ENCODE data around the gene PPP2R2B.

PPP2R2B gene

DNA sequence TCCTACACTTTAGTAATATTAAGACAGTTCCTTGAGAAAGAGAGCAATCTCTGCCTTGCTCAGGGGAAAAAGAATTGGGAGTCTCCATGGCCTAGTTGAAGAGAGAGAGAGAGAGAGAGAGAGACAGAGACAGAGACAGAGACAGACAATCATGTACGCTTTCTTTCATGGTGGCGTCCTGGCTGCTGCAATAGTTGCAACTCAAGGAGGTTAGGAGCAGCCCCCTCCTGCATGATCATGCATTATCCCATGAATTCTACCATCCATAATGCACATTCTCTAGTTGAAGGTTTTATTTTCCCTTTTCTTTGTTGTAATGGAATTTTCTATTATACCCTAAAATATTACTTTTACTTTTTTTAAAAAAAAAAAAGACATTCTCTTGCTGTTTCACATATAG, 50.7 kb downstream of the PPP2R2B start:
- Histone ChIP-seq H3K27me3 (replicated peaks; ENCODE audit: control insufficient read depth, insufficient read depth, low read length) (no peaks in the 10 kb centered on the region; the same call in 1 of the 2 replicates), H3K4me3 (replicated peaks; ENCODE audit: low read depth, low read length) (no peak overlapping the region), H3K36me3 (ENCODE audit: control insufficient read depth, insufficient read depth, low read length) (no peaks in the 10 kb centered on the region)
- TF ChIP-seq, protein P1, sequence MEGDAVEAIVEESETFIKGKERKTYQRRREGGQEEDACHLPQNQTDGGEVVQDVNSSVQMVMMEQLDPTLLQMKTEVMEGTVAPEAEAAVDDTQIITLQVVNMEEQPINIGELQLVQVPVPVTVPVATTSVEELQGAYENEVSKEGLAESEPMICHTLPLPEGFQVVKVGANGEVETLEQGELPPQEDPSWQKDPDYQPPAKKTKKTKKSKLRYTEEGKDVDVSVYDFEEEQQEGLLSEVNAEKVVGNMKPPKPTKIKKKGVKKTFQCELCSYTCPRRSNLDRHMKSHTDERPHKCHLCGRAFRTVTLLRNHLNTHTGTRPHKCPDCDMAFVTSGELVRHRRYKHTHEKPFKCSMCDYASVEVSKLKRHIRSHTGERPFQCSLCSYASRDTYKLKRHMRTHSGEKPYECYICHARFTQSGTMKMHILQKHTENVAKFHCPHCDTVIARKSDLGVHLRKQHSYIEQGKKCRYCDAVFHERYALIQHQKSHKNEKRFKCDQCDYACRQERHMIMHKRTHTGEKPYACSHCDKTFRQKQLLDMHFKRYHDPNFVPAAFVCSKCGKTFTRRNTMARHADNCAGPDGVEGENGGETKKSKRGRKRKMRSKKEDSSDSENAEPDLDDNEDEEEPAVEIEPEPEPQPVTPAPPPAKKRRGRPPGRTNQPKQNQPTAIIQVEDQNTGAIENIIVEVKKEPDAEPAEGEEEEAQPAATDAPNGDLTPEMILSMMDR (IDR thresholded peaks at IDR 0.05; ENCODE audit: insufficient read depth, low read length, poor library complexity, severe bottlenecking) = no peak
- no peak for DNase-seq (ENCODE audit: extremely low read depth, insufficient read length)

DNA sequence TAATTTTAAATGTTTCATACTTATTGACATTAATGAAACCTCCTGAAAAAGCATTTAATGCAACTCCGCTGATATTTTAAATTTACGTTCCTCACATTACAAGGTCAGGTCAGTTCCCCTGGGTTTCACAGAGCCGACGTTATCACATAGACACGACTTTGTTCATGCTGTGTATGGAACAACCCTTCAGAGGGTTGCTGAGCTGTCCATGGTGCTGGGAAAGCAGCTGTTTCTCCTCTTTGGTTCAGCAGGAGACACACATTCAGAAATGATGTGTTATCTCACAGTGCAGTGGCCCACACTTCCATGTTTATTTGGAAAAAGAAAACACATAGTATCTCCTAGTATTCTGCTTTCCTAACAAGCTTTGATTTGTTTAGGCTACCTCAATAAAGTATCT, 53.5 kb downstream of the PPP2R2B start:
- no peak for DNase-seq (ENCODE audit: extremely low read depth, insufficient read length)
- Histone ChIP-seq H3K27me3 (replicated peaks; ENCODE audit: control insufficient read depth, insufficient read depth, low read length) (no peaks in the 10 kb centered on the region; the same call in 1 of the 2 replicates), H3K4me3 (replicated peaks; ENCODE audit: low read depth, low read length) (no peak overlapping the region), H3K36me3 (ENCODE audit: control insufficient read depth, insufficient read depth, low read length) (no peaks in the 10 kb centered on the region)
- TF ChIP-seq, protein P1 (IDR thresholded peaks at IDR 0.05; ENCODE audit: insufficient read depth, low read length, poor library complexity, severe bottlenecking) = no peak

- Histone ChIP-seq H3K4me3 (replicated peaks; ENCODE audit: low read depth, low read length) (no peak overlapping the region), H3K27me3 (replicated peaks; ENCODE audit: control insufficient read depth, insufficient read depth, low read length) (no peaks in the 10 kb centered on the region; the same call in 1 of the 2 replicates), H3K36me3 (ENCODE audit: control insufficient read depth, insufficient read depth, low read length) (no peaks in the 10 kb centered on the region)
- TF ChIP-seq, protein P1 (IDR thresholded peaks at IDR 0.05; ENCODE audit: insufficient read depth, low read length, poor library complexity, severe bottlenecking) = no peak
- DNase-seq (ENCODE audit: extremely low read depth, insufficient read length) = no peak
Measured at GRCh38 chr5:146821732-146822131, 56.8 kb downstream of the PPP2R2B start.

DNA sequence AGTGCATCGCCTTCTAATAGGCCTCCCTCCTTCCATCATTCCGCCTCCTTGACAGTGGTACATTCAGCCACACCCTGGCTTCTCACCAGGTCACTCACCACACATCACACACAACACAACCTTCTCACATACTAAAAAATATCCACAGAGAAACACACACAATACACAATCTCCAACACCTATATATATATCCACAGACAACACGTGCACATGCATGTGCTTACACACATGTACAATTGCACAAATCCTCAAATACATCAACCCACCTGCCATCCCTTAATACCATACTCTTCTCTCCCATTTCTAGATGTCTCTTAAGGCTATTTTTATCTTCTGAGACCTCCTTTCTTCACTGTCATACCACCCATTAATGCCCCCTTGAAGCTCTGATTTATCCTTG, 57.6 kb downstream of the PPP2R2B start:
- TF ChIP-seq, protein P1 (IDR thresholded peaks at IDR 0.05; ENCODE audit: insufficient read depth, low read length, poor library complexity, severe bottlenecking) = no peak
- DNase-seq (ENCODE audit: extremely low read depth, insufficient read length) = no peak

DNA sequence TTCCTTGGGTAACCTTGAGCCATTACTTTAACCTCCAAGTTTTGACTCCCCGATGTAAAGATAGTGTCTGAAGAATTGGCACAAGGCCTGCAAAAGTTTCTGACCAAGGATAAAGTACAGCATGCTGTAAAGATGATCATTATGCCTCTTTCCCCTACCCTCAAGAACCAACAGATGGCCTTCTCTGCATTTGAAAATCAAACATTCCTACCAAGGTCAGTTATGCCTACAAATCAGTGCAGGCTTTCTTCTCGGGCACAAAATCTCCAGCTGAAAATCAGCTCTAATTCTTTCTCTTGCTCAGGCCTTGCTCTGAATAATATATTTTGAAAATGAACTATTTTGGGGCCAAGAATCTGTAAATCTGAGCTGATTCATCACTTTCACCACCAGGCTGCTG, 59.7 kb downstream of the PPP2R2B start:
- Histone ChIP-seq H3K27me3 (replicated peaks; ENCODE audit: control insufficient read depth, insufficient read depth, low read length) (no peaks in the 10 kb centered on the region; the same call in 1 of the 2 replicates), H3K36me3 (ENCODE audit: control insufficient read depth, insufficient read depth, low read length) (no peaks in the 10 kb centered on the region), H3K4me3 (replicated peaks; ENCODE audit: low read depth, low read length) (no peak overlapping the region)
- TF ChIP-seq, protein P1 (IDR thresholded peaks at IDR 0.05; ENCODE audit: insufficient read depth, low read length, poor library complexity, severe bottlenecking) = no peak
- DNase-seq (ENCODE audit: extremely low read depth, insufficient read length) = no peak

More for the DNA sequence above, 57.6 kb downstream of the PPP2R2B start:
- Histone ChIP-seq H3K36me3 (ENCODE audit: control insufficient read depth, insufficient read depth, low read length) (no peaks in the 10 kb centered on the region), H3K4me3 (replicated peaks; ENCODE audit: low read depth, low read length) (no peak overlapping the region), H3K27me3 (replicated peaks; ENCODE audit: control insufficient read depth, insufficient read depth, low read length) (no peaks in the 10 kb centered on the region)

DNA sequence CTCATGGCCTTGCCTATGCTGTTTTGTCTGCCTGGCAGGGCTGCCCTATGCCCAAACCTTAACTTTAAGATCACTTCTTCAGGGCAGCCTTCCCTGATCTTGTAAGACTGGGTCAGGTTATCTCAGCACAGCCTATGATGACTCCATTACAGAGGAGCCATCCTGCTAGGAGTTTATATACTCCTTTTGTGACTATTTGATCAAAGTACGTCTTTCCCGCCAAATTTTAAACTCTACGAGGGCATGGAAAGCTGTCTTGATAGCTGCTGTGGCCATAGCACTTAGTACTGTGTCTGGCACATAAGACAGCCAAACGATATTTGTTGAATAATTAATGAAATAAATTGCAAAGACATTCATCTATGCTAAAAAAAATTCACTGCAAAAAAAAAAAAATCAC, 60.6 kb downstream of the PPP2R2B start:
- Histone ChIP-seq H3K4me3 (replicated peaks; ENCODE audit: low read depth, low read length) (no peak overlapping the region), H3K27me3 (replicated peaks; ENCODE audit: control insufficient read depth, insufficient read depth, low read length) (no peaks in the 10 kb centered on the region; the same call in 1 of the 2 replicates), H3K36me3 (ENCODE audit: control insufficient read depth, insufficient read depth, low read length) (no peaks in the 10 kb centered on the region)
- TF ChIP-seq, protein P1 (IDR thresholded peaks at IDR 0.05; ENCODE audit: insufficient read depth, low read length, poor library complexity, severe bottlenecking) = no peak
- DNase-seq (ENCODE audit: extremely low read depth, insufficient read length) = no peak

Data from GM06990 (cell line).